Heart left ventricle (tissue), 16 donors: ENCODE measurements around the gene SCYL1. TPM values are rescaled to one million over a fixed set of nuclear protein-coding genes. Genes with fewer than 3 reads are reported as not detected.

Experiments
- ATAC-seq, 4 donors: fragments of 200-7000 bp; cut with Tn5 transposase; one replicate each; pipeline ENCODE4 v1.9.1; 2020 to 2022; ENCODE audit warnings: moderate library complexity in 4 of 4, mild to moderate bottlenecking in 3 of 4, moderate number of reproducible peaks in 1 of 4
- DNase-seq, 5 donors: peaks; one replicate each; pipeline ENCODE4 v3.0.0-alpha.2; 2020
- H3K27ac ChIP-seq, 12 donors: fragments of 200-600 bp; sonication (generic) in 4 of 12; one replicate each; pipeline versions ENCODE4 v1.5.0 to v1.8.0; 2016 to 2022; ENCODE audit warnings: mild to moderate bottlenecking in 2 of 12
- H3K27me3 ChIP-seq, 9 donors: fragments of 200-600 bp; sonication (generic) in 2 of 9; one replicate each; pipeline versions ENCODE4 v1.5.1 to v1.8.0; 2016 to 2022; ENCODE audit warnings: mild to moderate bottlenecking in 3 of 9
- H3K36me3 ChIP-seq, 9 donors: fragments of 200-600 bp; sonication (generic) in 2 of 9; one replicate each; pipeline versions ENCODE4 v1.5.0 to v1.8.0; 2018 to 2022; ENCODE audit warnings: mild to moderate bottlenecking in 2 of 9
- H3K4me1 ChIP-seq, 12 donors: fragments of 200-600 bp; sonication (generic) in 4 of 12; one replicate each; pipeline versions ENCODE4 v1.5.0 to v1.8.0; 2016 to 2022; ENCODE audit warnings: mild to moderate bottlenecking in 3 of 12
- H3K4me3 ChIP-seq, 12 donors: fragments of 200-600 bp; sonication (generic) in 4 of 12; one replicate each; pipeline versions ENCODE4 v1.5.0 to v1.8.0; 2017 to 2022; ENCODE audit warnings: mild to moderate bottlenecking in 9 of 12, moderate library complexity in 4 of 12
- H3K9me3 ChIP-seq, 12 donors: fragments of 200-600 bp; sonication (generic) in 4 of 12; one replicate each; pipeline versions ENCODE4 v1.5.0 to v1.8.0; 2016 to 2022; ENCODE audit warnings: mild to moderate bottlenecking in 1 of 12
- POLR2A ChIP-seq, 2 donors: fragments of 450-650 bp; IDR thresholded peaks; one replicate each; pipeline ENCODE4 v1.6.1; 2017; ENCODE audit warnings: antibody characterized with exemption in 2 of 2, mild to moderate bottlenecking in 2 of 2, moderate library complexity in 2 of 2
- WGBS, 4 donors: extraction: QIAGEN DNeasy Blood & Tissue Kit in 2 of 4; methylation state at CpG; one replicate each; pipeline versions ENCODE4 v1.1.5 to v1.1.7; 2013 to 2018; 5-methylcytosine and 5-hydroxymethylcytosine counted together
- intact Hi-C, 10 donors: fragments of 100-400 bp; cut with DNase I; formaldehyde crosslinking; loops; one replicate each; pipeline versions ENCODE4 v1.11.1 to v1.14.2; 2022
- polyA plus RNA-seq, 2 donors: library from polyadenylated mRNA; stranded (reverse); fragments of 200-250 nt; gene quantifications; one replicate each; pipeline ENCODE4 v1.2.3, GENCODE V29; 2013
- total RNA-seq, 9 donors: library from RNA; depleted of rRNA in 2 of 9; stranded (reverse); fragments of >200 nt in 2 of 9; fragmentation: NEBNext Ultra II Directional in 3 of 9; extraction: Animal tissue kit (Norgen Biotek cat#: 25700) in 3 of 9; gene quantifications; one replicate each; pipeline versions ENCODE4 v1.1.0 to v1.2.4, GENCODE V29; 2016 to 2023
- TF ChIP-seq, protein P1 (sequence below), 12 donors: fragments of 200-600 bp; sonication (generic) in 4 of 12; IDR thresholded peaks; one replicate each; pipeline versions ENCODE4 v1.5.0 to v1.8.0; 2018 to 2022; ENCODE audit warnings: antibody characterized with exemption in 12 of 12, mild to moderate bottlenecking in 5 of 12
- donor health status: ischemic (EF 13 %, LVEDD 7.1; RV severe dilation, severe dysfunction).
- donor health status: healthy with polysubstance abuse.
- donor health status: DM: no; HTN: yes; CAD: no.
- donor health status: DM: no; HTN: no; CAD: no.
- donor health status: ischemic (EF 25% LVEDD 6.9; RV normal size, moderate dysfunction).
- donor health status: ischemic (EF 25% LVEDD 5.7; RV mildly dilated, moderate dysfunction).
- donor health status: healthy.
- donor health status: DM: yes; HTN: yes; CAD: no.
- donor health status: ischemic (EF 35%, LVEDD 5.7; RV mildly dilated, moderate dysfunction).
- donor health status: nonischemic (EF 11% LVEDD 7.7; RV severe dilation, severe dysfunction).
- donor health status: DM: yes; HTN: yes; CAD: no.
- donor health status: PGD.
- donor health status: ischemic (EF 29% LVEDD 5.4; RV normal size, mild dysfunction).
- donor health status: nonischemic (EF 23%, LVEDD 6.1; RV moderate dilation, normal function).

Gene SCYL1
- total and polyA plus RNA-seq, 11 donors, result 51.6 to 135 (median 64.2) TPM

DNA sequence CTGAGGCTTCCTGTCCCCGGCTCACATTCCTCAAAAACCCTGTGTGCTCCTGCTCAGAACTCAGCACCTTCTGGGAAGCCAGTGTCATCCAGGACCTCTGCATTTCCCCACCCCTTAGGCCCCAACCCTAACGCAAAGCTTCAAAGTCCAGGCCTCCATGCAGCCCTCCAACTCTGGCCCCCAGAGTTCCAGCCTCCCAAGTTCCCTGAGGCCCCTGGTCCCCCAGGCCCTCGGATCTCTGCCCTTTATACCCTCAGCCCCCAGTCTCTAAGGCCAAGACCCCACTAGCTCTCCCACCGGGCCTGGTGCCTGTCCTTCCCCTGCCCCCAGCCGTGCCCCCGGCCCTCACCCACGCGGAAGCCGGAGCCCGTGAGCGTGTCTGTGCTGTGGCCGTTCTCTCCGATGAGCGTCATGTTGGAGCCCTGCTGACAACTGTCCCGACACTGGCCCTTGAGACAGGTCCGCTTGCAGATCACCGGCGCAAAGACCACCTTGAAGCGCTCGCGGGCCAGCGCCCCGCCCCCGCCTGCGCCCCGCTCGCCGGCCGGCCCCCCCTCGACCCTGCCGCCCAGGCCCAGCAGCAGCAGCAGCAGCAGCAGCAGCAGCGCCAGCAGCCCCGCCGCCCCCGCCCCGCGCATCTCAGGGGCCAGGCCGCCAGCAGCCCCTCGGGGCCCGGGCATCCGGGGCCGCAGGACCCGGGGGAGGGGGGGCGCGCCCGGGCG is 32.6 kb downstream of the SCYL1 start:
- intact Hi-C loops, result loop anchor here in 1 of 10 donors (1.0 kb wide), 1 partner anchor 16 kb away; no protein-coding TSS in a partner anchor
- TF ChIP-seq, protein P1, sequence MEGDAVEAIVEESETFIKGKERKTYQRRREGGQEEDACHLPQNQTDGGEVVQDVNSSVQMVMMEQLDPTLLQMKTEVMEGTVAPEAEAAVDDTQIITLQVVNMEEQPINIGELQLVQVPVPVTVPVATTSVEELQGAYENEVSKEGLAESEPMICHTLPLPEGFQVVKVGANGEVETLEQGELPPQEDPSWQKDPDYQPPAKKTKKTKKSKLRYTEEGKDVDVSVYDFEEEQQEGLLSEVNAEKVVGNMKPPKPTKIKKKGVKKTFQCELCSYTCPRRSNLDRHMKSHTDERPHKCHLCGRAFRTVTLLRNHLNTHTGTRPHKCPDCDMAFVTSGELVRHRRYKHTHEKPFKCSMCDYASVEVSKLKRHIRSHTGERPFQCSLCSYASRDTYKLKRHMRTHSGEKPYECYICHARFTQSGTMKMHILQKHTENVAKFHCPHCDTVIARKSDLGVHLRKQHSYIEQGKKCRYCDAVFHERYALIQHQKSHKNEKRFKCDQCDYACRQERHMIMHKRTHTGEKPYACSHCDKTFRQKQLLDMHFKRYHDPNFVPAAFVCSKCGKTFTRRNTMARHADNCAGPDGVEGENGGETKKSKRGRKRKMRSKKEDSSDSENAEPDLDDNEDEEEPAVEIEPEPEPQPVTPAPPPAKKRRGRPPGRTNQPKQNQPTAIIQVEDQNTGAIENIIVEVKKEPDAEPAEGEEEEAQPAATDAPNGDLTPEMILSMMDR (IDR thresholded peaks at IDR 0.05), result no peak
- no peak for TF ChIP-seq POLR2A (IDR thresholded peaks at IDR 0.05)
- 2 to 4% (median 2%) methylated on average over 13 to 47 of the region's 47 CpGs for WGBS, 4 donors
- peak in 2 of 5 donors; percentile 55 to 60 for DNase-seq
- no peak for ATAC-seq
- Histone ChIP-seq H3K36me3 (peaks cover 0 to 16% (median 4%) of the 10 kb centered on the region in 9 donors), H3K27ac (peak overlapping the region; percentile 86 to 99 (median 96)), H3K9me3 (no peaks in the 10 kb centered on the region), H3K4me3 (peak overlapping the region; percentile 49 to 85 (median 67)), H3K27me3 (no peaks in the 10 kb centered on the region), H3K4me1 (peaks cover 6 to 78% (median 63%) of the 10 kb centered on the region in 12 donors)

- Histone ChIP-seq H3K36me3 (peaks cover 0 to 9% (median 0%) of the 10 kb centered on the region in 9 donors), H3K27ac (peak within 1 kb of the TSS; percentile 86 to 99 (median 96)), H3K9me3 (no peaks in the 10 kb centered on the region), H3K27me3 (no peaks in the 10 kb centered on the region), H3K4me1 (peaks cover 6 to 78% (median 62%) of the 10 kb centered on the region in 12 donors), H3K4me3 (peak within 1 kb of the TSS; percentile 49 to 85 (median 67))
- peak; percentile 84 to 92 (median 87) for DNase-seq
- TF ChIP-seq POLR2A (IDR thresholded peaks at IDR 0.05), result peak in 1 of 2 donors; percentile 19
- TF ChIP-seq, protein P1 (IDR thresholded peaks at IDR 0.05), result peak in 2 of 12 donors; percentile 6 to 17
- intact Hi-C loops, result loop anchor here in 1 of 10 donors (1.0 kb wide), 1 partner anchor 17 kb away; no protein-coding TSS in a partner anchor
- peak; percentile 52 to 86 (median 78) for ATAC-seq
- WGBS, 4 donors, result 0 to 1% (median 0%) methylated on average over 43 to 79 of the region's 79 CpGs
These were observed 33.4 kb downstream of the SCYL1 start, which contains the start of gene LTBP3 for GRCh38 chr11:65558002-65558929. TSS of gene LTBP3 (minus strand) at chr11:65558359. CDS start at chr11:65557959, 400 bp downstream.

- Histone ChIP-seq H3K9me3 (no peaks in the 10 kb centered on the region), H3K27ac (peak overlapping the region; percentile 86 to 99 (median 96)), H3K36me3 (peaks cover 0 to 1% (median 0%) of the 10 kb centered on the region in 9 donors), H3K27me3 (no peaks in the 10 kb centered on the region), H3K4me1 (peaks cover 6 to 71% (median 62%) of the 10 kb centered on the region in 12 donors), H3K4me3 (peak overlapping the region in 10 of 12 donors; percentile 49 to 85 (median 67))
- ATAC-seq (peak; percentile 43 to 73 (median 61)), DNase-seq (peak; percentile 79 to 87 (median 82))
- TF ChIP-seq POLR2A (IDR thresholded peaks at IDR 0.05), result no peak
- TF ChIP-seq, protein P1 (IDR thresholded peaks at IDR 0.05), result peak in 3 of 12 donors; percentile 9 to 24 (median 17)
- intact Hi-C loops, result loop anchor here in 1 of 10 donors (1.0 kb wide), 1 partner anchor 18 kb away; no protein-coding TSS in a partner anchor
- WGBS, 4 donors, result 34 to 46% (median 39%) methylated on average over 12 to 19 of the region's 19 CpGs
These were observed 34.1 kb downstream of the SCYL1 start for GRCh38 chr11:65558930-65559509.
